HUES64 (cell line): ENCODE results near the gene SCO2.

Experiments
- H3K27ac ChIP-seq: 2 replicates; pipeline ENCODE4 v1.7.0; 2013; ENCODE audit warnings: low read depth, low read length, inconsistent platforms
- H3K27me3 ChIP-seq: 2 replicates; pipeline ENCODE4 v1.6.1; 2013; ENCODE audit warnings: mild to moderate bottlenecking, low read length; ENCODE audit not compliant: insufficient read depth
- H3K36me3 ChIP-seq: 2 replicates; pipeline ENCODE4 v1.6.1; 2013; ENCODE audit warnings: mild to moderate bottlenecking, low read length; ENCODE audit not compliant: insufficient read depth
- H3K4me1 ChIP-seq: 2 replicates; pipeline ENCODE4 v1.6.1; 2013; ENCODE audit warnings: mild to moderate bottlenecking, low read length, moderate library complexity; ENCODE audit not compliant: insufficient read depth
- H3K4me3 ChIP-seq: 2 replicates; pipeline ENCODE4 v1.5.1; 2013; ENCODE audit warnings: mild to moderate bottlenecking, low read length, moderate library complexity
- H3K9ac ChIP-seq: 2 replicates; pipeline ENCODE4 v1.6.1; 2013; ENCODE audit warnings: mild to moderate bottlenecking, low read depth, low read length
- H3K9me3 ChIP-seq: 2 replicates; pipeline ENCODE4 v1.6.1; 2013; ENCODE audit warnings: low read depth, low read length; ENCODE audit not compliant: insufficient read depth
- WGBS: fragments of 150-250, 120-280 bp; methylation state at CpG from one replicate; pipeline ENCODE4 v1.1.7; 2013; ENCODE audit warnings: missing lambda C conversion rate; 5-methylcytosine and 5-hydroxymethylcytosine counted together

SCO2 gene

DNA sequence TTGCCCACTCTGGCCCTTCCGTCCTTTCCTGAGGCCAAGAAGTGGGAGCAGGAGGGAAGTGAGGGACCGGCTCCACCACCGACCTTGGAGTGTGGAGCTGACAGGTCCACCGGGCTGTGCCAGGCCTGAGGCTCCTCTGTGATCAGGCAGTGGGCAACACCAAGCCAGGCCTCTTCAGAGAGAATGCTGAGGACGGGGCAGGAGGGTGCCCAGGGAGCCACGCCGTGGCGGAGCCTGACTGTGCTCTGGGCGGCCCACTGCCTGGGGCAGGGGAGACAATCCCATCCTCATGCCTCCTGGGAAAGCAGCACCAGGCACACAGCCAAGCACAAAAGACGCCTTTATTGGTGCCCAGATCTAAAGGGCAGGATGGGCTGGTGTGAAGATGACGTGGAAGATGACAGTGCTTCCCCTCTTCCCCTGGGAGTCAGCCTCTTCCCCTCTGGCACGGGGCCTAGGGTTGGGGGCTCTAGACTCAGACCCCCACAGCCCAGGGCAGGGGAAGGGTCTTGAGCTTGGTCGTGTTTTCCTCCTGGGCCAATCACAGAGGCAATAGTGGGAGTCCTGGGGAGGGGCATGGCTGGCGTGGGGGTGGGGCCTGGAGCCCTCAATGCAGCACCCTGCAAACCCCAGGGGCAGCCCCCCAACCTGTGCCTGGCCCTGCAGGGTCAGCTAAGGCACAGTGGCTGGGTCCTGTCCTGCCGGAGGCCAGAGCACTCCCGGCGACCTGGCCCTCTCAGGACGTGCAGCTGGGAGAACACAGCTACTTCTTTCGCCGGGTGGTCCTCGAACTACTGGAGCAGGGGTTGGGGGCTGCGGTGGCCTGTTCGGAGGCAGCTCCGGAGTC lies 22.5 kb downstream of the SCO2 start:
- Histone ChIP-seq H3K36me3 (peaks cover 11% of the 10 kb centered on the region), H3K4me3 (no peak overlapping the region), H3K9me3 (no peaks in the 10 kb centered on the region), H3K27ac (no peak overlapping the region), H3K4me1 (no peaks in the 10 kb centered on the region; the same call in 1 of the 2 replicates), H3K27me3 (no peaks in the 10 kb centered on the region), H3K9ac (no peak overlapping the region)
- WGBS, result 95% methylated on average over 24 of the region's 24 CpGs

DNA sequence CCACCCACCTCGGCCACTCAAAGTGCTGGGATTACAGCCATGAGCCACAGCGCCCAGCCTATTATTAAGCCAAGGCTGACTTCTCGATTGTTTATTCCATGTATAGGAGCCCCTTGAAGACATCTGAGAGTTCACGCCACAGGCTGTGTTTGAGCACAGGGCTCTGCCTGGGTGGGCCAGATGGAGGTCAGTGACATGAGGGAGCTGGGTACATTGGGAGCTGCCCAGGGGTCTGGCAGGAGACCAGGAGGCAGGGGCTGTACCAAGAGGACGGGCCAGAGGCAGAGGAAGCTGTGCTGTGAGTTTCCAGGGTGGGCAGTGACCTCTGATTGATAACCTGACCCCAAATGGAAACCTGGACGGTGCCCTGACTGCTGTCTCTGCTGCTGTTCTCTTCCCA lies 23.3 kb downstream of the SCO2 start:
- Histone ChIP-seq H3K36me3 (peaks cover 11% of the 10 kb centered on the region), H3K4me1 (no peaks in the 10 kb centered on the region; the same call in 1 of the 2 replicates), H3K9ac (no peak overlapping the region), H3K27me3 (no peaks in the 10 kb centered on the region), H3K27ac (no peak overlapping the region), H3K4me3 (no peak overlapping the region), H3K9me3 (no peaks in the 10 kb centered on the region)
- 92% methylated on average over 6 of the region's 6 CpGs for WGBS

DNA sequence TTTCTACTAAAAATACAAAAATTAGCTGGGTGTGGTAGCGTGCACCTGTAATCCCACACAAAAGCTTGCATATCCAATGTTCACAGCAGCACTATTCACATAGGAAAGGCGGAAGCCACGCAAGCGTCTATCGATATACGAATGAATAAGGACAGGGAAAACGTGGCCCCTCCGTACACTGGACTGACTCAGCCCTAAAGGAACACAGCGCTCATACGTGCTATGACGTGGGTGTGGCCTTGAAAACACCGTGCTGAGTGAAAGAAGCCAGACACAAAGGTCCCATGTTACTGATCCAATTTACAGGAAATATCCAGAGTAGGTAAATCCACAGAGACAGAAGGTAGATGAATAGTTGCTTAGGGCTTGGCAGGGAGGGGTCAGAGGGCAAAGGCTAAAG lies 24.9 kb downstream of the SCO2 start:
- no peak overlapping the region for H3K9ac ChIP-seq
- WGBS, result 95% methylated on average over 12 of the region's 12 CpGs
- no peak overlapping the region for H3K4me3 ChIP-seq
- H3K9me3 ChIP-seq, result no peaks in the 10 kb centered on the region
- H3K4me1 ChIP-seq, result no peaks in the 10 kb centered on the region
- no peak overlapping the region for H3K27ac ChIP-seq
- H3K27me3 ChIP-seq, result no peaks in the 10 kb centered on the region
- peaks cover 6% of the 10 kb centered on the region for H3K36me3 ChIP-seq

DNA sequence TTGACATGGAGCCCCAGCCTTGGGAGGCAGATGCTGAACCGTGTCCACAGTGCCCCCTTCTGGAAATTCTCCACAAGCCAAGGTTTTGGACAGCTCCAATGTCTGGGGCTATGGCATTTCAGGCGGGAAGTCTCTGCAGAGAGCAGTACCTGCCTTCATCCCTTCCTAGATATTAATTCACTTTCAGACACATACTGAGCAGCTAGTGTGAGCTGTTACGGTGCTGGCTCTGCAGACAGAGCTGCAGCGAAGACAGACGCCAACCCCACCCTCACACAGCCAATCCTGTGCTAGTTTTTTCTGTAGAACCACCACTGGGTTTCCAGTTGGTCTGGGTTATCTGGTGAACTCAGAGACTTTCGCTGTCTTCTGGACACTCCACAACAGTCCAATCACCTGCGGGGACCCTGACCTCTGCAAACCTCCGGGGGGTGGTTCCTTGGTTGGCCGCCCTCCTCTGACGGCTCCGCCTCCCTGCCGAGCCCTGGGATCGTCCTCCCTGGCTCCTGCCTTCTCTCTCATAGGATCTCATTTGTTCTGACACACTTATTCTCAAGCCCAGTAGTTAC lies 27.0 kb downstream of the SCO2 start:
- H3K9ac ChIP-seq, result no peak overlapping the region
- H3K27ac ChIP-seq, result no peak overlapping the region
- no peaks in the 10 kb centered on the region for H3K4me1 ChIP-seq
- H3K4me3 ChIP-seq, result no peak overlapping the region
- H3K9me3 ChIP-seq, result no peaks in the 10 kb centered on the region
- no peaks in the 10 kb centered on the region for H3K27me3 ChIP-seq
- H3K36me3 ChIP-seq, result no peaks in the 10 kb centered on the region
- WGBS, result 18% methylated on average over 13 of the region's 13 CpGs

DNA sequence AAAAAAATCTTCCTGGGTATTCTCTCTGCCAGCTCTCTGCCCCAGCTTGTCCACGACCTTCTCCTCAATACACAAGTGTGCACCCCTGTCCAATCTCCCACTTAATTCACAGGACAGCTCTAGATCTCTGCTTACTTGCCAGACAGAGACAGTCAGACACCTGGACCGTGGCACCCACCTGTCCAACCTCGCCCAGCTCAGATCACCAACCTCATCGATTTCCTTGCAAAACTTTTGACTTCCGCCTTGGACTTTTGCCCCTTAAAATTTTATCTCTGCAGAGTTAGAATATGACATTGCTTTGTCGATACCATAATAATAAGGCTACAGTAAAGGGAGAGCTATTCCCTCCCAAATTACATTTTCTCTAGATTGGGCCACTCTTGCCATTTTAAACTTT lies 28.3 kb downstream of the SCO2 start:
- no peak overlapping the region for H3K27ac ChIP-seq
- H3K27me3 ChIP-seq, result no peaks in the 10 kb centered on the region
- no peaks in the 10 kb centered on the region for H3K9me3 ChIP-seq
- H3K4me1 ChIP-seq, result no peaks in the 10 kb centered on the region
- no peak overlapping the region for H3K9ac ChIP-seq
- WGBS, result 92% methylated on average over 6 of the region's 6 CpGs
- H3K36me3 ChIP-seq, result no peaks in the 10 kb centered on the region
- H3K4me3 ChIP-seq, result no peak overlapping the region

DNA sequence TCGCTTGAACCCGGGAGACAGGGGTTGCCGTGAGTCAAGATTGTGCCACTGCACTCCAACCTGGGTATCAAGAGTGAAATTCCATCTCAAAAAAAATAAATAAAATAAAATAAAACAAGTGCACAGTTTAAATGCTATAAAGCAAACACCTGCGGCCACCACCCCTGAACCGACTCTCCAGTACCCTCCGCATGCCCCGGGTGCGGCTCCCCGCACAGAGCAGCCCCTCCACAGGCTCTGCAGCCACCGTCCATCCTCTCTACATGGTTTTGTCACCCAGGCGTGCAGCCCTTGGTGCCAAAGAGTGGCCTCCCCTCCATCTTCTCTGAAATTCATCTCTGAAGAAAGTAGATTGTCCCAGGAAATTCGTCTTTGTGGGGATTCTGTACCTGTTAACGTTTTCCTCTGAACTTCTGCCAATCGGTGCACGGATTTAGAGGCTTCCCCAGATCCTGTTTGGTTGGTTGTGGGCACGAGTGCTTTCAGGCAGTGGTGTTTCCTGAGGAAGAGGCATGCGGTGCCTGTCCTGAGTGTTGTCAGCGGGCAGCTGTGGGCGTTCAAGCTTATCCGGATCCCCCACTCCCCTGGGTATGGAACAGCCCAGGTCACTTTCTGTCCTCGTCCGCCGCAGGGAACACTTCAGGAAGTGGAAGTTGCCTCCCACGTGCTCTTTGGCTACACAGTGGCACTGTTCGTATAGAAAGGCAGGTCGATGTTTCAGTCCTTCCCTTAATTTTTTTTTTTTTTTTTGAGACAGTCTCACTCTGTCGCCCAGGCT lies 34.7 kb downstream of the SCO2 start:
- H3K36me3 ChIP-seq, result no peaks in the 10 kb centered on the region
- no peaks in the 10 kb centered on the region for H3K27me3 ChIP-seq
- whole genome bisulfite sequencing, result 91% methylated on average over 27 of the region's 27 CpGs
- no peak overlapping the region for H3K9ac ChIP-seq
- no peaks in the 10 kb centered on the region for H3K4me1 ChIP-seq
- no peak overlapping the region for H3K4me3 ChIP-seq
- H3K9me3 ChIP-seq, result no peaks in the 10 kb centered on the region
- H3K27ac ChIP-seq, result no peak overlapping the region

DNA sequence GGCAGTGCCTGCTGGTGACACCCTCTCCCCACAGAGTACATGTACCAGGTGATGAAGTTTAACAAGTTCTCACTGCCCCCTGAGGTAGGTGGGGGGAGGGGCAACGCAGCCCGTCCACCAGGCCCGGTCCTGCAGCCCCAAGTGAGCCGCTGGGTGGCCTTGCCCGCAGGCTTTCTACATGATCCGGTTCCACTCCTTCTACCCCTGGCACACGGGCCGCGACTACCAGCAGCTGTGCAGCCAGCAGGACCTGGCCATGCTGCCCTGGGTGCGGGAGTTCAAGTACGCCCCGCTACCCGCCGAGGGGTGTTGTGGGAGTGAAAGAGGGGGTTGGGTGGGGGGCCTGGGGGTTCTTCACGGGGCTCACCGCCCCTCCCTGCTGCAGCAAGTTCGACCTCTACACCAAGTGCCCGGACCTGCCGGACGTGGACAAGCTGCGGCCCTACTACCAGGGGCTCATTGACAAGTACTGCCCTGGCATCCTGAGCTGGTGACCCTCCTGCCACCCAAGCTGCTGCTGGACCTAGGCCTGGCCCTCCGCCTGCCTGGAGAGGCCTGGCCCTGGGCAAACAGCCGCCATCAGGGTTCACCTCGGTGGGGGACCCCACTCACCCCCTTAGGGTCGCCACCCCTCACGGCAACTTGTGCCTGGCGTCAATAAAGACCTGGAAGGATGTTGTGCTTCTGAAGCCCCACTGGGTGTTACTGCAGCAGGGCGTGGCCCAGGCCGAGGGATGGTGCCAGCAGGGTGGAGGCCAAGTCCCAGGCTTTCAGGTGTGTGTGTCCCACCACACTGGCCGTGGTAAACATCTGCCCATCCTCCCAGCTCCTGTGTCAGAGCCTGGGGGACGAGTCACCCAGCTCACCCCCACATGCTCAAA lies 35.8 kb downstream of the SCO2 start:
- no peaks in the 10 kb centered on the region for H3K4me1 ChIP-seq
- no peaks in the 10 kb centered on the region for H3K36me3 ChIP-seq
- no peak overlapping the region for H3K27ac ChIP-seq
- no peak overlapping the region for H3K4me3 ChIP-seq
- WGBS, result 93% methylated on average over 31 of the region's 31 CpGs
- H3K9ac ChIP-seq, result no peak overlapping the region
- H3K27me3 ChIP-seq, result no peaks in the 10 kb centered on the region
- H3K9me3 ChIP-seq, result no peaks in the 10 kb centered on the region

DNA sequence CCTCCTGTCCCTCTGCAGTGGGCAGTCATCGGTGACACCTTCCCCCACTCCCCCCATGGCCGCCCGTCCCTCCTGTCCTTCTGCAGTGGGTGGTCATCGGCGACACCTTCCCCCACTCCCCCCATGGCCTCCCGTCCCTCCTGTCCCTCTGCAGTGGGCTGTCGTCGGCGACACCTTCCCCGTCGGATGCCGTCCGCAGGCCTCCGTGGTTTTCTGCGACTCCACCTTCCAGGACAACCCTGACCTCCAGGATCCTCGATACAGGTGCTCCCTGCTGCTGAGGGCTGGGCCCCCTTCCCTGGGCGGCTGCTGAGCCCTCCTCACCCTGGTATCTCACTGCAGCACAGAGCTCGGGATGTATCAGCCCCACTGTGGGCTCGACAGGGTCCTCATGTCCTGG lies 36.5 kb downstream of the SCO2 start:
- Histone ChIP-seq H3K27ac (no peak overlapping the region), H3K9ac (no peak overlapping the region), H3K4me3 (no peak overlapping the region), H3K9me3 (no peaks in the 10 kb centered on the region), H3K4me1 (no peaks in the 10 kb centered on the region), H3K27me3 (no peaks in the 10 kb centered on the region), H3K36me3 (no peaks in the 10 kb centered on the region)
- 85% methylated on average over 19 of the region's 19 CpGs for WGBS

DNA sequence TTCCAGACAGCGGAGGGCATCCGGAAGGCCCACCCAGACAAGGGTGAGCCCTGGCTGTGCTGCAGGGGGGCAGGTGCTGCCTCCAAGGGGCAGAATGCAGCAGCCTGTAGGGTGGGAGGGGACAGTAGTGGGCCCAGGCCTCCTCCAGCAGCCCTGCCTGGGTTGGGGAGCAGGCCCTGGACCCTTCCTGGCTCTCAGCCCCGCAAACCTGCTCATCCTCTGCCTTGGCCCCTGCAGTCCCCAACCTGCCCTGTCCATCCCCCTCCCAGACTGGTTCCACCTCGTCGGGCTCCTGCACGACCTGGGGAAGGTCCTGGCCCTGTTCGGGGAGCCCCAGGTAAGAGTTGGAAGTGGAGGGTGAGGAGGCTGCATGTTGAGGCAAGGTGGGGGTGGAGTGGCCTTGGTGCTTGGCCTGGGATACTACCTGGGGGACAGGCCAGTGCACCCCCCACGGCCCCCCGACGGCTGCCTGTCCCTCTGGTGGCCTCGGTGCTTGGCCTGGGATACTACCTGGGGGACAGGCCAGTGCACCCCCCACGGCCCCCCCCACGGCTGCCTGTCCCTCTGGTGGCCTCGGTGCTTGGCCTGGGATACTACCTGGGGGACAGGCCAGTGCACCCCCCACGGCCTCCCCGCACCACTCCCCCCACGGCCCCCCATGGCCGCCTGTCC lies 37.3 kb downstream of the SCO2 start:
- no peaks in the 10 kb centered on the region for H3K27me3 ChIP-seq
- no peaks in the 10 kb centered on the region for H3K36me3 ChIP-seq
- H3K9me3 ChIP-seq, result no peaks in the 10 kb centered on the region
- WGBS, result 86% methylated on average over 18 of the region's 18 CpGs
- H3K4me1 ChIP-seq, result no peaks in the 10 kb centered on the region
- no peak overlapping the region for H3K4me3 ChIP-seq
- no peak overlapping the region for H3K9ac ChIP-seq
- H3K27ac ChIP-seq, result no peak overlapping the region

DNA sequence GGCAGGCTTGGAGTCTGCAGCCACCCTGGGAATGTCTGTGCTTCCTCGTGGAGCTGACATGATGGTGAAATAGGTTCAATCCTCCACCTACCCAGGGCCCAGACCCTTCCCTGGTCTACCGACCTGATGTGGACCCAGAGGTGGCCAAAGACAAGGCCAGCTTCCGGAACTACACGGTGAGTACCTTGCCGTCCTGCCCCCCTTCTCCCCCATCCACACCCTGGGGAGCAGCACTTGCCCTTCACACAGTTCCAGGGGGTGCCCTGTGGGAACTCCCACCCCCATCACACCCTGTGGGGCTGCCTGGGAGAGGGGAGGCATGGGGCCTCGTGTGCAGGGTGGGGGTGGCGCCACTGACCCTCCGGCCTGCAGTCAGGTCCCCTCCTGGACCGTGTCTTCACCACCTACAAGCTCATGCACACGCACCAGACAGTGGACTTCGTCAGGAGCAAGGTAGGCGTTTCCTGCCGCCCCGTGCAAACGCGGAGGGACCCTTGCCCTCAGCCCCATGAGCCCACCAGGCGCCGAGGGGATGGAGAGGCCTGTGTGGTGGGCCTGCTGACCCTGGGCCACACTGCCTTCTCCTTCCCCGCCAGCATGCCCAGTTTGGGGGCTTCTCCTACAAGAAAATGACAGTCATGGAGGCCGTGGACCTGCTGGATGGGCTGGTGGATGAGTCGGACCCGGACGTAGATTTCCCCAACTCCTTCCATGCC lies 38.0 kb downstream of the SCO2 start:
- Histone ChIP-seq H3K27me3 (no peaks in the 10 kb centered on the region), H3K27ac (no peak overlapping the region), H3K4me1 (no peaks in the 10 kb centered on the region), H3K9ac (no peak overlapping the region), H3K9me3 (no peaks in the 10 kb centered on the region), H3K36me3 (no peaks in the 10 kb centered on the region), H3K4me3 (no peak overlapping the region)
- 91% methylated on average over 23 of the region's 23 CpGs for WGBS
